ENCODE data around the gene PALLD.

Gene PALLD

GRCh38 chr4:168866635-168867034 is 369.8 kb downstream of the PALLD start:
- H3K4me3 ChIP-seq (ENCODE audit: low read depth, low read length): no peak overlapping the region

DNA sequence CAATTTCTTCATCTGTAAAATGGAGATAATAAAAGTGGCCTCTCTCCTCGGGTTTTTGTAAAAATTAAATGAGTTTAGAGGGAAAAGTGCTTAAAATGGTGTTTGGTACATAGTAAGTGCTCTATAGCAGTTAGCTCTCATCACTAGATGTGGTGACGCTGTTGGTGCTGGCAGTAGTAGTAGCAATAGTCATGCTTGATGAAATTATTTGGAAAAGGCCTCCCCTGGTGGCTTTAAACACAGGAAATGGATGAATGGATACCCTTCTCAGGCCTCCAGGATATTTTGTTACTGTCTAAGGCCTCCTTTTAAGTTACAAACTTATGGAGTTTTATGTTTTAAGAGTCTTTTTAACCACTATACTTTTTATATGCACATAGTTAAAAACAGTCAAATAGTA is 370.3 kb downstream of the PALLD start:
- no peak for DNase-seq (ENCODE audit: low read depth)
- H3K4me3 ChIP-seq (ENCODE audit: low read depth, low read length): no peak overlapping the region

More at GRCh38 chr4:168866635-168867034, 369.8 kb downstream of the PALLD start:
- DNase-seq (ENCODE audit: low read depth): no peak

DNA sequence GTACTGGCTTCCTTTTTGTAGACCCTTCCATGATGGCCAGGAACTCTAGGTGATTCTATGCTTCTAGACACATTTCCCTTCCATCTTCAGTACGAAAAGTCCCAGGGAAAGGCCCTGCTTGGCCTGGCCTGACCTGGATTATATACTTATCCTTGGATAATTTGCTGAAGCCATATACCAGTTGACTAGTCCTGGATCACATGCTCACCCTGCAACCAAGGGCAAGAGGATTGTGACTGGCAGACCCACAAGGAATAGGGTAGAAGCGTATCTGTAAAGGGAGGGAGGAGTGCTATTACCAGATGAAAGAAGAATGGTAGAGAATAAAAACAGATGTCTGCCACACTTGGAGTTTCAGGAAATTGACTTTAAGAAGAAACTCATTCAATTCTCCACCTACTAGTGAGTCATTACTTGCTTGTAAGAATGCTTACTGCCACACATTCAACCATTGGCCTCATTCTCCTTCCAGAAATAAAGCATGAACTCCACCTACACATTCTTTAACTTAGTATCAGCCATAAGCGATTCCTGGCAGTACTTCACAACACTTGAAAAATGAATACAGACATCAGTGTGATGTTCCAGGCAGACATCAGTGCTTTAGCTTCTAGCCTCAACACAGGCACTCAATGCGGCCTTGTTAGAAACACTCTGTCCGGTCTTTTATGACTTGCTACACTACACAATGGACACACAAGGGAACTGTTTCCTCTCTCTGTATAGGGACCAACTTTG is 371.4 kb downstream of the PALLD start:
- peak; percentile 91 for DNase-seq (ENCODE audit: low read depth)
- no peak overlapping the region for H3K4me3 ChIP-seq (ENCODE audit: low read depth, low read length)

- no peak for DNase-seq (ENCODE audit: low read depth)
- no peak overlapping the region for H3K4me3 ChIP-seq (ENCODE audit: low read depth, low read length)
These were observed 371.9 kb downstream of the PALLD start for GRCh38 chr4:168868802-168869201.

- no peak overlapping the region for H3K4me3 ChIP-seq (ENCODE audit: low read depth, low read length)
- DNase-seq (ENCODE audit: low read depth): no peak
These were observed 373.2 kb downstream of the PALLD start for GRCh38 chr4:168870004-168870403.

- H3K4me3 ChIP-seq (ENCODE audit: low read depth, low read length): no peak overlapping the region
- no peak for DNase-seq (ENCODE audit: low read depth)
These were observed 374.8 kb downstream of the PALLD start for GRCh38 chr4:168871632-168872031.

- H3K4me3 ChIP-seq (ENCODE audit: low read depth, low read length): no peak overlapping the region
- no peak for DNase-seq (ENCODE audit: low read depth)
These were observed 377.2 kb downstream of the PALLD start for GRCh38 chr4:168874083-168874482.

GRCh38 chr4:168876106-168876505 is 379.3 kb downstream of the PALLD start:
- H3K4me3 ChIP-seq (ENCODE audit: low read depth, low read length): no peak overlapping the region
- no peak for DNase-seq (ENCODE audit: low read depth)

- DNase-seq (ENCODE audit: low read depth): no peak
- H3K4me3 ChIP-seq (ENCODE audit: low read depth, low read length): peak overlapping the region; percentile 14
These were observed 380.9 kb downstream of the PALLD start for GRCh38 chr4:168877511-168878491.

DNA sequence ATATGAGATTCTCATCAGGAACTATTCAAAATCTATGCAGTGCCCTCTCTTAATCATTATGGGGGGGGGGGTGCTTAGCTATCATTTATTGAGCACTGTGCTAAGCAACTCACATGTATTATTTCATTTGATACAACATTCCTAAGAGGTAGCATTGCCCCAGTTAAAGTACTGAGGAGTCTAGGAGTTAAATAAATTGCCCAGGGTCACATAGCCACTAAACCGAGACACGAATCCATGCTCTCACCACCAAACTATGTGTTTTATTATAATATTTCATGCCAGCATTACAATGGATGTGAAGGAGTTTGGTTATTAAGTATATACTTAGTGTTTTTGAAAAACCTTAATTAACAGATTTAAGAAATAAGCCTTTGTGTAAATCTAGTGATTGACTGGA is 381.8 kb downstream of the PALLD start:
- H3K4me3 ChIP-seq (ENCODE audit: low read depth, low read length): no peak overlapping the region
- DNase-seq (ENCODE audit: low read depth): no peak

DNA sequence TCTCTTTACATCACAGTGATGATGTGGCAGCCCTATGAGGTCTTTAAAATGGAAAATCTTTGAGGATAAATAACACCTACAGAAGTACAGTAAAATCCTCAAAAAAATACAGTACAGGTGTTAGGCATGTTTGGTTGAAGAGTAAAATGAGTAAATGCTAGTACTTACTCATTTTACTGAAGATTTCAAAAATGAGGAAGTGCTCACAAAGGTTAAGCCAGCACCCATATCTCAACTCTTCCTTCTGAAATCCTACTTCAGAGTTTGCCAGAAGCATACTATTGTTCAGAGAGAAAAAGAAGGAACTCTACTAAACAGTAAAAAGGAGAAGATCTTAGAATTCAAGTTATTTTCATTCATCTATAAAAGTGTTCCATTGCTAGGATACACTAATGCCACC is 382.3 kb downstream of the PALLD start:
- H3K4me3 ChIP-seq (ENCODE audit: low read depth, low read length): no peak overlapping the region
- DNase-seq (ENCODE audit: low read depth): no peak

DNA sequence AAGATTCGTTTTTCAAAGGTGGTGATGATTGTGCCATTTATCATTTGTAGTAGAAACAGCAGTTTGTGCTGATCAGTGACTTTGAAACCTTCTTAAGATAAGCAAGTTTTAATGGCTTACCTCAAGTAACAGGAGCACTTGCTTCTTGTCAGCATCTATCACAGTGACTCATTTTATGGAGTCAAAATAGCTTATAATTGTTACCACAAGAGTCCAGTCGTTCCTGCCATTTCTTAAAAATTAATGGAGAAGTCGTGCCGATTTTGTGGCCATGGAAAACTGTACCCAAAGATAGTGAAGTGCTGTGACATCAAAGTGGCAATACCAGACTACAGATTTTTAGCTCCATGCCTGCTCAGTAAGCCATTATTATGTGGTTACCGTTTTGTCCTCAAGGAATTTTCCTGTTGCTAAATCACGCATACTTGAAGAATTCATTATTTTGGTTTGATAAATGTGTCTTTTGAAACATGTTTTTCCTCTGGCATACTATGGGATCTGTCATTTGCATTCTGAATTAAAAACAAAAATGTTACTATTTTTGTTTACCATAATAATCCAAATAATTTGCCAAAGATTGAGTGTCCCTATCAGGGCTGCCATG is 383.3 kb downstream of the PALLD start:
- DNase-seq (ENCODE audit: low read depth): no peak
- H3K4me3 ChIP-seq (ENCODE audit: low read depth, low read length): no peak overlapping the region

DNA sequence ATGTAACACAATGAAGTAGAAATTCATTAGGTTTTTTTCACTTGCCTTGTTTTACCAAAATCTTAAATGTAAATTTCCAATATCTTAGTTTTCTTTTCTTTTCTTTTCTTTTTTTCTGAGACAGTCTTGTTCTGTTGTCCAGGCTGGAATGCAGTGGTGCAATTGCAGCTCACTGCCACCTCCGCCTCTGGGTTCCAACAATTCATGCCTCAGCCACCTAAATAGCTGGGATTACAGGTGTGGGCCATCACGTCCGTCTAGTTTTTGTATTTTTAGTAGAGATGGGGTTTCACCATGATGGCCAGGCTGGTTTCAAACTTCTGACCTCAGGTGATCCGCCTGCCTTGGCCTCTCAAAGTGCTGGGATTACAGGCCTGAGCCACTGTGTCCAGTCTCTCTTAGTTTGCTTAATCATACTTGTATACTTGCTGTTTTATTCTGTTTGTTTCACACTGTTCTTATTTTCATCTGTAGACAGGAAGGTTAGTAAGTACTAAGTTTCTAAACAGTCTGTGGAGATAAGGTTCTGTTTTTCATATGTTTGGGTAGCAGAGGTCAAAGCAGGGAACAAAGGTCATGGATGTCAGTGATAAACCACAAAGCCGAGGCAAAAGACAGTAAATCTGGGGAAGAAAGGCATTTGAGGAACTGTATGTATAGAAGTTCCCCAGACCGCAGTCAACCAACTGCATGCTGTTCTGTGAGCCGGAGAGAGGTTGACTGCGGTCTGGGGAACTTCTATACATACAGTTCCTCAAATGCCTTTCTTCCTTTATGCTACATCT is 384.2 kb downstream of the PALLD start:
- no peak for DNase-seq (ENCODE audit: low read depth)
- H3K4me3 ChIP-seq (ENCODE audit: low read depth, low read length): no peak overlapping the region

- no peak overlapping the region for H3K4me3 ChIP-seq (ENCODE audit: low read depth, low read length)
- DNase-seq (ENCODE audit: low read depth): no peak
These were observed 385.0 kb downstream of the PALLD start for GRCh38 chr4:168881781-168882420.

DNA sequence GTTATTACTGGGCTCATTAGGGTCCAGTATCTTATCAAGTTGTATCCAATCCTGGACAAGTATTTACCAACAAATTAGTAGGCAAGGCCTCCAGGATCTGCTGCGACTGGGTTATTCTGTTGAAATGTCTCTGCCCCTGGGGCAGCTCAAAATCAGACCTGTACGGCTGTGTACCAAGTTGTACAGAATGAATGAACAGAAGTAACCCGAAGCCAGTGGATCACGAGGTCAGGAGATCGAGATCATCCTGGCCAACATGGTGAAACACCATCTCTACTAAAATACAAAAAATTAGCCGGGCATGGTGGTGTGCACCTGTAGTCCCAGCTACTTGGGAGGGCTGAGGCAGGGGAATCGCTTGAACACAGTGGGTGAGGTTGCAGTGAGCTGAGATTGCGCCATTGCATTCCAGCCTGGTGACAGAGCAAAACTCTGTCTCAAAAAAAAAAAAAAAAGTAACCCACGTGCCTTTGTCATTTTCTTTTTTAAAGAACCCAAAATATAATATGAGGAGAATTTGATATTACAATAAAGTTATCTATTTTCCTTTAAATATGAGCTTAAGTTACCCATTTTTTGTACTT is 385.9 kb downstream of the PALLD start:
- no peak overlapping the region for H3K4me3 ChIP-seq (ENCODE audit: low read depth, low read length)
- DNase-seq (ENCODE audit: low read depth): no peak

GRCh38 chr4:168883513-168883912 is 386.7 kb downstream of the PALLD start:
- no peak for DNase-seq (ENCODE audit: low read depth)
- no peak overlapping the region for H3K4me3 ChIP-seq (ENCODE audit: low read depth, low read length)

GRCh38 chr4:168884251-168885124 is 387.6 kb downstream of the PALLD start:
- no peak for DNase-seq (ENCODE audit: low read depth)
- no peak overlapping the region for H3K4me3 ChIP-seq (ENCODE audit: low read depth, low read length)

DNA sequence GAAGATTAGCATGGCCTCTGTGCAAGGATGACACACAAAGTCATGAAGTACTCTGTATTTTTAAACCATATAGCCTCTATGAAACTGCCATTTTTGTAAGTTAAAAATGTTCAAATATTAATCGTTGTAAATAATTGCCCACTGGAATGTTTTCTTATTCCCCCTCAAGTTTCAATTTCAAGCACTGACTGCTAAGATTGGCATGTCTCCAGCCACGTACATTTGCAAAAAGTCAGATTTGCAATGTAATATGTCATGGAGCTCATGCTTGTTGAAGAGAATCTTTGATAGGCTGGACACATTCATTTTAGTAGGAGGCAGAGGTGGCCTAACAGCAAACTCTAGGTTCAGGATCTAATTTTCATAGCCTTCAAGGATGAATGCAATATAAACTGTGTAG is 388.5 kb downstream of the PALLD start:
- no peak for DNase-seq (ENCODE audit: low read depth)

More for the DNA sequence above, 388.5 kb downstream of the PALLD start:
- H3K4me3 ChIP-seq (ENCODE audit: low read depth, low read length): no peak overlapping the region
